Activated CD4-positive, alpha-beta T cell treated with anti-CD3 and anti-CD28 coated beads, Interleukin-2, Interleukin-4, amounts not matched to agents 100 ng/mL and 50 ng/mL, durations not matched to agents 16 hours and 8 hours (primary cell): ENCODE results near the gene ELMO1.

Source experiments
- DNase-seq: peaks from one replicate; pipeline ENCODE4 v3.0.0-alpha.2; 2020; ENCODE audit warnings: low spot score

Gene ELMO1

DNA sequence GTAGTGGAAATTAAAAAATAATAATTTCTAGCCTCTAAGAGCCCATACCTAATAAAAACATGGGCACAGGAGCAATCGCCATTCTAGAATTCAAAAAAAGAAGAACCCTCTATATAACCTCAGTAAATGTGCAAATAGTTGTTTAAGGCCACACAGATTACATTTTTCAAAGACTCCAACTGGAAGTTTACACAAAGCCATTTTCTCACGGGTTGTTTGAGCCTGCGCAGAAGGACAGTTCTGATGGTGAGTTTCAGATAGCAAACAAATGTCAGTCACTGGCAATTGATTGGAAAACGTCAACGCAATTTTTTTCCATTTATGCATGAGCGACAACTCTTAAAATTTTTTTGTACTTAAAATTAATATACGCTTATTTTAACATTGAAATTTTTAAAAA is 23.0 kb upstream of the ELMO1 start:
- DNase-seq: no peak

DNA sequence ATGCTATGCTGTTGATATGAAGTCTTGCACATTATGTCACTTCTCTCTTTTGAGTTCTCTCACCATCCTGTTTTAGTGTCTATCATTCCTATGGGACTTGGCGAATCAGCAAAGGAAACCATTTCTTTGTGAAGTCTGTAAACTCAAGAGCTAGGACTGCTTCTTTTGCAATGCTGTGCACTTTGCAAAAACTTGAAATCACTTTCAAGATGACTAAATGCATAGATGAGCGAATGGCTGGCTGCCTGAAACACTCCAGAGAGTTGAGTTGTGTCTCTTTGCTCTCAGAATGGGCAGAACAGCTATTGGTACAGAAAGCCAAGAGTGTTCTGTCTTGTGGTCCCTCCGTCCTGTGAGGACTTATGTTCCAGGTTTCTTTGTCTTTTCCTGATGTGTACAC is 18.3 kb upstream of the ELMO1 start:
- DNase-seq: peak; percentile 47

DNA sequence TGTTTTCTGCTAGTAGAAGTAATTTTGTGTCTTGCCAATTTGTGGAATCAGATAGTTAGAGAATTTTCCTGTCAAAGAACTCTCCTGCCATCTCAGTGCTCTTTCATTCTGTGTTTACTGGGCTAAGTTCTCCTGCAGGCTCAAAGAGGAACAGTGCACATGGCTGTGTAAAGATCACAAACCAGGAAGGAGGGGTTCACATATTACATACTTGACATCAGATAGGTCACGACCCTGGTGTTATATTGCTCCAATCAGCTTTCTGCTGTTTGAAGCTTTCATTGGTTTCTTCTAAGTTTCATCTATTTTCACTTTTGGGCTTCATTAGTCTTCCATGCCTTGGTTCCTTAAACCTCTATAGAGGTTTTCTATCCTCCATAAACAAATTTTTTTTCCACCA is 13.5 kb upstream of the ELMO1 start:
- no peak for DNase-seq

DNA sequence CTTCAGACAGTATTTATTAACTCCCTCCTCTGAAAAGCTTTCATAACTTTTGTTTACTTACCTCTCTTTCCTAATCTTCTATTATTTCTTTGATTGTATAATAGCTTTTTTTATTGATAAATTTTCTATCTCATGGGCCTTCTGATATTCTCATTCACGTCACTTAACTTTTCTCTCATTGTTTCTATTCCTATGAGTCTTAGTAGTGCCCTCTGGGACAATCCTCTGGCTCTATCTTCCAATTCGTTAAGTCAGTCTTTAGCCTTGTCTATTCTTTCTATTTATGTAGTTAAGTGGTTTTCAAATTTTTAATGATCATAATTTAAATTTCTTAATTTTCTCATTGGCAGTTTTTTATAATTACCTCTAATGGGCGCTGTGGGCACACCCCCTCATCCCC is 6.4 kb upstream of the ELMO1 start:
- DNase-seq: no peak

DNA sequence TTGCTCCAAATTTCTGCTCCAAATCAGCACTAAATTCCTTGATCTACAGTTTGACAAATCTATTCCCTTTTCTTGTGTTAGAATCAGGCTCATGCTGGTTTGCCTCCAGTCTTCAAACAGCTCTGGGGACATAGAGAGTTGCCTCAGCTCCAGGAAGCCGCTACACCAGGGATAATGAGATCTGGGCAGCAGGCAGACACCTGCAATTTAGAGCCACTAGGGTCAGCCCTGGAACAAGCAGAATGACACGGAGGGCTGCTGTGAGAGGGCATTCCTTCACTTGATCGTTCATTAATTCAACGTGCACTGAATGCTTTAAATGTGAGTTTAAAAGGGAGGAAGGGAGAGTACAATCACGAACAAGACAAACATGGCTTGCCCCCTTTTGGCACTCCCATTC is 3.7 kb upstream of the ELMO1 start:
- no peak for DNase-seq

DNA sequence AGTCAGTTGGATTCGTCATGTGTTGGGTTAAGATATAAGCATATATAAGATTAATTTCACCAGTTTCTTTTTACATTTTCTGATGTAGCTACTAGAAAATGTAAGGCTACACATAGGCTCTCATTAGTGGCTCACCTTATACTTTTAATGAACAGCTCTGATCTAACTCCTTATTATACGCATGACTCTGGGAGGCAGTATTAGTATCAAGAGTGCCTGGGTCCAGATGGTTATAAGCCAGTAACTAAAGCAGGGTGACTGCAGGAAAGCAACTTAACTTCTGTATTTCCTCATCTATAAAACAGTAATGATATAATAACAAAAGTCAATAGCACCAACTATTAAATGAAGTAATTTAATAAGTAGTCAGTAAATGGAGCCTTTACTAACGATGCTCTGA is 1.4 kb upstream of the ELMO1 start:
- DNase-seq: no peak

DNA sequence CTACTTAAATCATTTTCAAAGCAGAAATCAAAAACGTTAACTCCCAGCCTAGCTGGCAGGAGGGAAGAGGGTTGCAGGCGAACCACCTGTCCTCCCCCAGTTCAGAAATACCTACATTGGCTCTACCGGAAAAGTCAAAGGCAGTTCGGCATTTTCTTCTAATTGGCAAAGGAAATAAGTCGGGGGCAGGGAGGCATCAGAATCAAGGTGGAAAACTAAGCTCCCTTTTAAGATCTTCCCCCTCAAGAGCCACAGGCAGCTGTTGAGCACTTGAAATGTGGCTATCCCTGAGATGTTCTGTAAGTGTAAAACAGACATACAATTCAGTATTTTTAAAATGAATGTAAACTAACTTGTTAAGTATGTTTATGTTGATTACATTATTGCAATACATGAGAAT is 957 bp upstream of the ELMO1 start:
- no peak for DNase-seq

DNA sequence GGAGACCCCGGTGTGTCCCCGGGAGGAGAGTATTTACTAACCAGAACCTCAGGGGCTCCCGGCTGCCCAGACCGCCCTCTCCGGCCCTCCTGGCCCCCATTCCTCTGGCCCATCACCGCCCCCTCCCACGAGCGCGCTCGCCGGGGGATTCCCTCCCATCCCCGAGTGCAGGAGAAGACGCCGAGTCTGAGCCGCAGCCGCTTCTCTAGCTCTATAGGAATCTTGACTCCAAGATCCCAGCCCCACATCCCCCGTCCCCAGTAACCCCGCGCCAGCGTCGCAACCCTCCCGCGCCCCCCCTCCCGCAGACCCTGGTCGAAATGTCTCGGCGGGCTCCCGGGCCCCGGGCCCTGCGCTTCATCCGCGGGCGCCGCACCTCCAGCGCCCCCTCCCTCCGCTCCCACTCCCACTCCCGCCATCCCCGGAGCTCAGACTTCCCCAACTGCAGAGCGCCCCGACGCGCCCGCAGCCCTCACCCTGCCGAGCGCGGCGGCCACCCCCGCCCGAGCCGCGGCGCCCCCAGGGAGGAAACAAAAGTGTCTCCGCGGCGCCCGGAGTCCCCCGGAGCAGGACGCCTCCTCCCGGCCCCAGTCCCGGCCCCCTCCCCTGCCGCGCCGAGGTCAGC is 541 bp downstream of the ELMO1 start:
- no peak for DNase-seq

DNA sequence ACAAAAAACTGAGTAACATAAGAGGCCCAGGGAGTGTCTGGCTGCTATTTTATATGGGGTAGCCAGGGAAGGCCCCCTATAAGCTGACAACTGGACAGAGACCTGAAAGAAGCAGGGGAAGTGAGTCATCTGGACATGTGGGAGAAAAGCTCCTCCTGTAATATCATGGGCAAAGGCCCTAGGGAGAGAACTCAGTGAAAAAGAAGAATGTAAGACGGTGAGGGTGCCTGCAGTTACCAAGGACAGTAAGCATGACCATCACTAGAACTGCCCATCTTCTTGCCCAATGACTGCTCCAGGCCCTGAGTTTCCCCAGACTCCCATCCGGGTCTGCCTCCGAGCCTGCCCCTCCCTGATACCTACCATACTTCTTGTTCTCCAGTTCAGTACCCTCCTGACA is 2.3 kb downstream of the ELMO1 start:
- no peak for DNase-seq

DNA sequence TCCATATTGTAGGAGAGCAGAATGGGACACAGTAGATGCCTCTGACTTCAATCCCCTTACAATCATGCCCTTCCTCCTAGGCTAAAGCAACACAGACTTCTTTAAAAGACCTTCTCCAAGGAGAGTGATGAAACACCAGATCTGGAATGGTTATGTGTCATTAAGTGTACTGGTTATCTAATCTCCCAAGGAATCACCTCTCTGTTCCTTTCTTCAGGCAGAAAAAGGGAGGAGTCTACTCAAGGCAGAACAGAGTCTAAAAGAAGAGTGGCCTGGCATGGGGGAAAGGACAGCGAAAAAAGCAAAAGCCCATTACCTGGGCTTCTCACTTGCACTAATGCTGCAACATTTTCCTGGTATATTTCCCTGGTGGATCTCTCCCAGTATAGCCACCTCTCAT is 2.9 kb downstream of the ELMO1 start:
- DNase-seq: no peak

DNA sequence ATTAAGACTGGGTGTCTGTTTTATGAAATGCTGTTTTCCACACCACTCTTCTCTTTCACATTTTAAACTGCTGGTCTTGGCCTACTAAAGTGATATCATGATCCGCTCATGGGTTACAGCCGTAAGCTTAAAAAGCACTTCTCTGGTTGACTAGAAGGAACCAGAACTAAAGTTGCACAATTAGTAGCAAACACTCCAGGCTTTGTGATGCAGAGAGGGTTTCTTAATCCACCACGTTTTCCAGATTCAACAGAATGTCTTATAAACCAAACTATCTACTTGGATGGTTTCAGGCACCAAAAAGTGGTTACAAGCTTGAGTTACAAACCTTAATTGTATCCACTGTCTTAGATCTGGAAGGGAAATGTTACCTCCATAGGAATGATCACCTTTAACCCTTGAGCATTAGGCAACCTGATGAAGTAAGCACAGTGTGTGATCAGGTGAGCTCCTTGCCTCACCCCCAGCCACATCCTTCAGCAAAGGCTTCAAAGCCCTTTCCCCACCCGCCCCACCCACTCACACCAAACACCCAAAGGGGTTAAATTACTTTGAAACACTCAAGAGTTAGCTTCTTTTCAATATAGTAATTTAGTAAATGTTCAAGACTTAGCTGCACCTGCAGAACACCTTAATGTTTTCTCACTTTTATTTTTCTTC is 3.5 kb downstream of the ELMO1 start:
- DNase-seq: no peak

DNA sequence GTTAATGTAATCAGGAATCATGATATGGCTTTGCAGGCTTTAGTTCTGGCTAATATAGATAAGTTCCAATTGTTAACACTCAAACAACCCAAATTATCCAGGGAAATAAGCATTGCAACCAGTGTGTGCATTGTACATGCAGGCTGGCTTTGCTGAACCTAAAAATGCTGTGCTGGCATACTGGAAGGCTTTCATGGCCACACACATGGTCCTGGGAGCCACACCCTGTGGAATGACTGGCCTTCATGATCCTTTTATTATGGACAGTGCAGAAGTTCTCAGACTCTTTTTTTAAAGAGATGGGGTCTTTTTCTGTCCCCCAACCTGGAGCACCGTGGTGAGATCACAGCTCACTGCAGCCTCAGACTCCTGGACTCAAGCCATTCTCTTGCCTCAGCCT is 5.0 kb downstream of the ELMO1 start:
- no peak for DNase-seq

DNA sequence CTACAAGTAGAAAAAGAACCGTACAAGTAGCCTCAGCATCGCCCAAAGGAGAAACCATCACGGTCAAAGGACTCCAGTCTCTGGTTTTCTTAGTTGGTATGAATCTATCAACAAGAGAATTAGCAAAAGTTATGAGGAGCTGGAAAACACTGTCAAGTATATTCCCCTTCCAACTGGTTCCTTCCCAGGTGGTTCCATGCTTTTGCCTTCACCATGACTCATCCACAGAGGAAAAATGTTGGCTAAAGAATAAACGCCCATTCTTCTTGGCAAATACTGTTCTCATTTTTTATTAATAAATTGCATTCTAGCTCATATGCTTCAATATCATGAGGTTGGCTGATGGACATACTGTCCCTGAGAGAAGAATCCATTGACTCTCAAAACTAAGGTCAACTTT is 6.4 kb downstream of the ELMO1 start:
- no peak for DNase-seq

DNA sequence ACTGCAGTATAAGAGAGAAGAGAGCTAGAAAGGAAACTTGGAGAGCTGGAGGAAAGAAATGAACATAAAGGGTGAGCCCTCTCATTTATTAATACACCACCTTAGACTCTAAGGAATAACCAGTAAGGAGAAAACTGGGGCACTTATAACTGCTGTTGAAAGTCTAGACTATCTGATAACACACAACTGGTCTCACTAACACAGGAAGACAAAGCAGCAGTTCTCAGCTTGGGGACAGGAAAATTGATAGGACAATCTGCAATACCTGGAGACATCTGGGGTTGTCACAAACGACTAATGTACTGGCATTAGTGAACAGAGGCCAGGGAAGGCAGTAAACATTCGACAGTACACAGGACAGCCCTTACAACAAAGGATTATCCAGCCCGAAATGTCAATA is 6.8 kb downstream of the ELMO1 start:
- no peak for DNase-seq

DNA sequence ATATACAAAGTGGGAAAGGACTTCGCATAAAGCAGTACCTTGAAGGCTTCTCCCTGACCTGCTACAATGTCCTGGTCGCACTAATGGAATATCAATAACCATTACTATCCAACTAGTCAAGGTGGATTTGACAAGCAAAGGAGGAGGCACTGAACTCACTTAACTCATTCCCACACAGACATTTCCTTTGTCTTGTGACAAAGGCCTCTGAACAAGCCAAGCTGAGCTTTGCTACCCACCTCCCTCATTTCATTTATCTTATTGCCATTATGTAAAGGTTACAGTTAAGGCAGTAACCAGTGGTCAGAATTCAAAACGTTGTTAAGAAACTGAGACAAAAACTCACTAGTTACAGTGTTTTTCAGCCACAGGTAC is 7.3 kb downstream of the ELMO1 start:
- no peak for DNase-seq

DNA sequence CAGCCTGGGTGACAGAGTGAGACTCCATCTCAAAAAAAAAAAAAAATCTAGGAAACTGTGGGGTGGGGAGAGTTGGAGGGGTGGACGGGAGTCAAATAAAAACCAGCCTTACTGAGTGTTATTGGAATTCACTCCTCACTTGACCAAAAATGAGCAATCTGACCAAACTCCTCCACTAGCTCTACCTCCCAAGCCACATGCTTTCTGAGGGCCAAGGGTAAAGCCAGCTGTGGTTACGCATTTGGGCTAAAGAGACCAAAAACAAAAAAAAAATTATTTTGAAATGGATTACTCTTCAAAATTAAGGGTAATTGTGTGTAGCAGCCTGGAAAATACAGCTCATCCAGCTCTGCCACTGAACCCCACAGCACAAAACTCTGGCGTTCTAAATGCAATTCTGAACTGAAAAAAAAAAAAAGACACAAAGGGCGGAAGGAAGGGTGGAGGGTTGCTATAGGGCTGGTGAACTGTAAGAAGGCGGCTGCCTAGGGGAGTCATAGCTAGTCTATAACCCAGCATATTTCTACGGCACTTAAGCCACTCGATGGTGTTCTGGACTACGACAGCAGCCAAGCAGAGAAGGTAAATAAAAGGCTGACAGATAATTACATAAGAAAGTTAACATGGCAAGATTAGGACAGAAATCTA is 7.8 kb downstream of the ELMO1 start:
- DNase-seq: peak; percentile 67

DNA sequence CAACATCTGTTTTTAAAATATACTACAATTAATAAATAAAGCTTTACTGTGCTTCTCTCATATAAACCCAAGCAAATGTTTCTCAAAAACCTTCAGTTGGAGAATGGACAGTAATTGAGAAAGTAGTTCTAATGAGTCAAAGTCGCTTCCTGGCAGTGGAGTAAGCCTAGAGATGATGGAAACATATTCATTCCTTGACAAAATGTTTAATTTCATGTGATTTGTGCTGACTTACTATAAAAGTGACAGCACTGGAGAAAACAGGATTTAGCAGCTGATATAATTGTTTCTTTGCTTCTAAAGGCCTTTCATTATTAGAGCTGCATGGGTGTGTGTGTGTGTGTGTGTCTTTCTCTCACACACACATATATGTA is 9.0 kb downstream of the ELMO1 start:
- peak; percentile 74 for DNase-seq

DNA sequence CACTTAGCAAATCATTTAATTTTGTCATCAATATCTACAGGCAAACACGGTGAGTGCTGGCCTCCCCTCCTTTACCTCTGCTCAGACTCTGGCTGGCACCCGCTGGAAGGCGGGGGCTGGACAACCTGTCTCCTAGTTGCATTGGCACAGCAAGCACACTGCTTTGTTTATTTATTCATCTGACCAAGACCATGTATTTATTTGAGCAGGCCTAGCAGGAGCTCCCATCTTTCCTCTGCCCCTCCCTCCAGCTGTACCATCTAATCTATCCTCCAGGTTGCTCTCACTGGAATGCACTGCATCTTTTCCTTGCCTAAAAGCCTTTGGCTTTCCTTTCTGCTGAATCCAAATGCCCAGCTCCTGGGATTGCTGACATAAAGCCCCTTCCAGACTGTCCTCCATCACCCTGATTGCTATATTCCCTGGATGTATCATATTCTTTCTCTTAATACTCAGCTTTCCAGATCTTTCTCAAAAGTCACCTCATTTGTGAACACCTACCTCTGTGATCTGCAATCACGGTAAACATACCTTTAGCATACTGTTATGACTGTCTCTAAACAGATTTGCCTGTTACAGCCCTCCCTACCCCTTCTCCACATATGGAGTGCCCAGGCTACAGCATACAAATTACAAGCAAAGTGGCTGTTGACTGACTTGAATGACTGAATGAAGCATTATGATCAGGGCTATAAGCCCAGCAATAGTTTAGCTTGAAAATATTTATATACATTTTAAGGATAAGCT is 9.6 kb downstream of the ELMO1 start:
- DNase-seq: peak; percentile 54

DNA sequence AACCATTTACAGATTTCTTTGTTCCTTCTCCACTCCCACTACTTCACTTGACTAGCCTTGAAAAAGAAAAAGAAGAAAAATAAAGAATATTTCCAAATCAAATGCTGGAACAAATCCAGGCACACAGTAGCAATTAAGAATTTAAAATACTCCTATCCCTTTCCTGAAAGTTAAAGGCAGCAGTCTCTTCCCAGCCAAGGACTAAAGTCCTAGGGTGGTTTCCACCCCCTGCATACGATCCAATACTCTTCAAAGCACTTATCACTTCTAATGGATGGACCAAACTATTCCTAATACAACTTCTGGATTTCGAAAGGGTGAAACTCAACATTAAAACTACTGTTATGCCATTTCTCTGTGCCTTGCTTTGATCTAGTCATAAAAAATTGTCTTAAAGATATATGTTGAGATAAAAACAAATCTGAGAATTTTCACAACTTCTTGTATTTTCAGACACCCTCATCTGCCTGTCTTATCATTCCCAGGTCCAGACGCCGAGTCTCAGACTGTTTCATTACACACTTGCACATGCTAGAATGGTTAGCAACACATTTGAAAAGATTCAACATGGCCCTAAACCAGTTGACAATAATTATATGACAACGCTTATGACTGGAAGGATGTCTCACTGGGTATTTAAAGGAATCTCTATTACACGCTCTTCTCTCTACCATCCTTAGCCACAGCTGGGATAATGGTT is 13.4 kb downstream of the ELMO1 start:
- DNase-seq: no peak

DNA sequence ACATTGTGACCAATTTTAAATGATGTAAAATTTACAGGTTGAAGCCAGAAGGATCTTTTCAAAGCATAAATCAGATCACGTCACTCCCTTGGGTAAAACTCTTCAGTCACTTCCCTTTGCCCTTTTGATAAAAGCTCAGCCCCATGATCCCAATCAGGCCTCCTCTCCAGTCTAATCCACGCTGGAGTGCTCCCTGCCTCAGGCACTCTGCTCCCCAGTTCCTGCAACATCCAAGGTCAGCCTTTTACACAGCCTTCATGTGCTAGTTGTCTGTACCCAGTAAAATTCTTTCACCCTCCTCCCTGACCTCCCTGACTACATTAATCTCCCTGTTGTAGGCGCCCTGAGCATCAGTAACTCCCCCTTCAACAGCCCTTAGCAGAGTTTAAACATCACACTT is 14.1 kb downstream of the ELMO1 start:
- DNase-seq: no peak

DNA sequence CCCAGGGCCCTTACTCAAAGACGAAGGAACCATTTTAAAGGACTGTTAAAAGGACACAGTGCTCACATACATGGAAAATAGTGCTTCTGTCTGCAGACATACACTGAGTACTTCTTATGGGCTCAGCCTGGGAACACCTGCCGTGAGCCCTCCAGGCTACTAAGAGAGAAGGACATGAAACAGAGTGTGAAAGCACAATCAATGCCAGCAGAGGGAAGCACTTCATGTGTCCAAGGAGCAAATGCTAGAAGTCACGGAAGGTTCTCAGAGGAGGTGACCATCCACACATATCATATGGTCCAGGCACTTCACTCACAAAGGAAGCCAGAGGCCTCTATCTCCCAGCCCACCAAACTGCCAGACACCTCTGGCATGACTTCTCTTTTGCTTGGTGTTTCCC is 15.5 kb downstream of the ELMO1 start:
- DNase-seq: no peak

DNA sequence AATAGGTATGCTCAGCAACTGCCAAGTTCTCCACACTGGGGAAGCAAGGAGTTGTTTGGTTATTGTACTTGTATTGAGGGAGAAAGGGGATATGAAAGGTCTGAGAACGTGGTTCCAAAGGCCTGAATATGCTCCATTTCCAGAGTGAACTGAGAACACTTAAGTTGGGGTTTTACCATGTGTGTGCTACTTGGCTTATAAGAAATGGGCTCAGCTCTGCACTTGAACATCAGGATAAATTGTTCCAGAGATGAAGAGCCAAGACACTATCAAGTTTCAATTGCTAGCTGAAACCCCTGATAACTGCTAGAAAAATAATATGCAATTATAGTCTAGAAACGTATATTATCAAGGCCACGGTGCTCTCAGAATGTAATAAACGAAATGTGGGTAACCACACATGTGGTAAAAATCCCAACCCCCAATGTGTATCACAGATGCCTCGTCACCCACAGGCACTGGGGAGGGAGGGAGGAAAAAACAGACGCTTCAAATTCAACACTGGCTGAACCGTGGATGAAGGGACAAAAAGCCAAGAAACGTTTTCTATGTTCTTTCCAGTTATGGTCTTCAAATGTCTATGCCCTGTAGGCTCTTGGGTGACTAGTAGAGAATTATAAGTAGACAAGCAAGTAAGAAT is 16.3 kb downstream of the ELMO1 start:
- DNase-seq: peak; percentile 50
